Dedifferentiated amniotic fluid mesenchymal stem cell (primary cell): ENCODE measurements around the gene CTRB1.
"Not testable (repeated sequence)": the region's sequence is repeated elsewhere in the genome, so short reads cannot be mapped to it uniquely, and the experiment has no call there.

Experiments used
- DNase-seq: peaks from one replicate; pipeline ENCODE4 v3.0.0-alpha.2; 2016; ENCODE audit errors: extremely low spot score

Gene CTRB1

GRCh38 chr16:75254359-75254837 lies 35.6 kb downstream of the CTRB1 start:
- DNase-seq, result no peak

- no peak for DNase-seq
These were observed 37.3 kb downstream of the CTRB1 start for GRCh38 chr16:75256059-75256571.

GRCh38 chr16:75256696-75257343 lies 38.0 kb downstream of the CTRB1 start:
- no peak for DNase-seq

GRCh38 chr16:75257886-75258806 lies 39.4 kb downstream of the CTRB1 start:
- DNase-seq, result no peak

GRCh38 chr16:75258807-75259141 lies 40.0 kb downstream of the CTRB1 start:
- no peak for DNase-seq

- no peak for DNase-seq
These were observed 42.2 kb downstream of the CTRB1 start for GRCh38 chr16:75260851-75261589.

- DNase-seq, result no peak
These were observed 42.8 kb downstream of the CTRB1 start for GRCh38 chr16:75261590-75262078.

- no peak for DNase-seq
These were observed 43.5 kb downstream of the CTRB1 start for GRCh38 chr16:75262104-75262799.

GRCh38 chr16:75262800-75263127 lies 44.0 kb downstream of the CTRB1 start:
- DNase-seq, result no peak

- DNase-seq, result no peak
These were observed 44.6 kb downstream of the CTRB1 start for GRCh38 chr16:75263291-75263962.

GRCh38 chr16:75263963-75264445 lies 45.2 kb downstream of the CTRB1 start:
- no peak for DNase-seq

GRCh38 chr16:75264457-75264998 lies 45.7 kb downstream of the CTRB1 start:
- no peak for DNase-seq

- no peak for DNase-seq
These were observed 46.5 kb downstream of the CTRB1 start for GRCh38 chr16:75264999-75265910.

GRCh38 chr16:75265911-75266701 lies 47.3 kb downstream of the CTRB1 start:
- no peak for DNase-seq

- no peak for DNase-seq
These were observed 48.2 kb downstream of the CTRB1 start for GRCh38 chr16:75266738-75267630.

GRCh38 chr16:75267631-75268264 lies 49.0 kb downstream of the CTRB1 start:
- no peak for DNase-seq

- DNase-seq, result not testable (repeated sequence)
These were observed 50.6 kb downstream of the CTRB1 start for GRCh38 chr16:75269358-75269757.
